Vagina (tissue), 2 donors: ENCODE results near the gene AKR1C2.
"Not testable (repeated sequence)": the region's sequence is repeated elsewhere in the genome, so short reads cannot be mapped to it uniquely, and the experiment has no call there.

Experiments used
- CTCF ChIP-seq, 3 experiments: fragments of 450-650 bp in 2 of 3; fragments of 200-600 bp in 1 of 3; sonication (generic) in 1 of 3; IDR thresholded peaks; one replicate each; pipeline ENCODE4 v1.5.1; 2017 to 2019; ENCODE audit warnings: antibody characterized with exemption in 3 of 3, mild to moderate bottlenecking in 2 of 3, moderate library complexity in 2 of 3
- POLR2A ChIP-seq, 2 donors: fragments of 450-650 bp; IDR thresholded peaks; one replicate each; pipeline ENCODE4 v1.6.1; 2017; ENCODE audit warnings: antibody characterized with exemption in 2 of 2, mild to moderate bottlenecking in 2 of 2, moderate library complexity in 2 of 2

- TF ChIP-seq POLR2A, CTCF (IDR thresholded peaks at IDR 0.05): not testable (repeated sequence)
These were observed 42.1 kb downstream of the AKR1C2 start for GRCh38 chr10:4961558-4961957.
